ENCODE measurements around the gene FAH.

The FAH gene

DNA sequence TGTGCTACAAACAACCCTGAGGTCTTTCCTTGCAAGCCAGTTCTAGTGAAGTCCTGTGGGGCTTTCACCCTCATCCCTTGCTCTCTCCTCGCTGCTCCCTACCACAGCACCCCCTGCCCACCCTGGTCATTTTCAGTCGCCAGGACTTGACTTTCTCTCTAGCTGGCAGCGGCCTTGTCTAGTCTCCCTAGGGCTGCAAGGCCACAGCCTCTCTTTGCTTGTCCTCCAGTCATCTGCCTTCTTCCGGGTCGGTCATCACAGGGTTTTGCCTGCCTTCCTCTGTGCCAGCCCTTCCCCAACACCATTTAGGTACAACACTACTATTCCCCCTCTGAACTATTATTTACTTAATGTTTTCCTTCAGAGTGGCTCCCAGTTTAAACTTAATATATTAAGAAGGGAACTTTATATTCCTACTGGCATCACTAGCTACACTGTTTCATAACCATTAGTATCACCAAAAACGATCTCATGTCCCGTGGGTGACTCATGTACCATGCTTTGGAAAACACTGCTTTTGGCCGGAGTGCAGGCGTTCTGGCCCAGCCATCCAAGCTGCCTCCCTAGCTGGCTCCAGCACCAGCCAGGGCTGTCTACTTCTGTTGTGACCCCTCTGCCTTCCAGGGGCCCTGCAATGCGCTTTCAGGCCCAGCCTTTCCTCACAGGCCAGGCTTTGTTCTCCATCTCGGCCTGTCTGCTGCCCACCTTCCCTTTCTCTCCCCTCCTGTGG lies 21.4 kb downstream of the FAH start:
- no peak overlapping the region for H3K4me3 ChIP-seq (ENCODE audit: low read depth, low read length)
- in situ Hi-C loops (cut with HindIII; ENCODE audit: low sequenced_read_pairs), result no loop called here
- TF ChIP-seq CTCF (IDR thresholded peaks at IDR 0.05; ENCODE audit: low read depth, low read length, missing control alignments), result no peak
- DNase-seq (ENCODE audit: low read depth), result no peak

GRCh38 chr15:80175436-80175835 lies 22.6 kb downstream of the FAH start:
- no peak overlapping the region for H3K4me3 ChIP-seq (ENCODE audit: low read depth, low read length)
- in situ Hi-C loops (cut with HindIII; ENCODE audit: low sequenced_read_pairs), result no loop called here
- no peak for TF ChIP-seq CTCF (IDR thresholded peaks at IDR 0.05; ENCODE audit: low read depth, low read length, missing control alignments)
- DNase-seq (ENCODE audit: low read depth), result no peak

DNA sequence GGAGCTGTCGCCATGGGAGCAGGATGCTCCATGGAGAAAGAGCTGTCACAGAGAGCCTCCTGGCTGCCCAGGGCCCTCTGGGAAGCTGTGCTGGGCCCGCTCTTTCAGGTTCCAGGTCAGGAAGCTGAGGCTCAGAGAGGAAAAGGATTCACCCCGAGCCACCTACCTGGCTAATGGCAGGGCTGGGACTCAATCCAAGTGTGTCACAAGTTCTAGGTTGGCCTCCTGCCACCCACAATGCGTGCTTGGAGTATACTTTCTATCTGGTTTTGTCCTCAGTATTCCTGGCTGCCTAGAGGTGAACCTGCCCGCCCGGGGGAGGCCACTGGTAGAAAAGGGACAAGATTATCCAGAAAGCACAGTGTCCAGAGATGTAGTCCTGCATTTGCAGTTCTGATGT lies 23.6 kb downstream of the FAH start:
- no peak overlapping the region for H3K4me3 ChIP-seq (ENCODE audit: low read depth, low read length)
- in situ Hi-C loops (cut with HindIII; ENCODE audit: low sequenced_read_pairs), result no loop called here
- no peak for DNase-seq (ENCODE audit: low read depth)
- no peak for TF ChIP-seq CTCF (IDR thresholded peaks at IDR 0.05; ENCODE audit: low read depth, low read length, missing control alignments)

GRCh38 chr15:80177156-80177555 lies 24.4 kb downstream of the FAH start:
- in situ Hi-C loops (cut with HindIII; ENCODE audit: low sequenced_read_pairs), result no loop called here
- no peak for TF ChIP-seq CTCF (IDR thresholded peaks at IDR 0.05; ENCODE audit: low read depth, low read length, missing control alignments)
- no peak overlapping the region for H3K4me3 ChIP-seq (ENCODE audit: low read depth, low read length)
- DNase-seq (ENCODE audit: low read depth), result no peak

- no peak for TF ChIP-seq CTCF (IDR thresholded peaks at IDR 0.05; ENCODE audit: low read depth, low read length, missing control alignments)
- H3K4me3 ChIP-seq (ENCODE audit: low read depth, low read length), result no peak overlapping the region
- peak; percentile 84 for DNase-seq (ENCODE audit: low read depth)
- in situ Hi-C loops (cut with HindIII; ENCODE audit: low sequenced_read_pairs), result no loop called here
Observed at GRCh38 chr15:80179025-80179759, 26.4 kb downstream of the FAH start.

DNA sequence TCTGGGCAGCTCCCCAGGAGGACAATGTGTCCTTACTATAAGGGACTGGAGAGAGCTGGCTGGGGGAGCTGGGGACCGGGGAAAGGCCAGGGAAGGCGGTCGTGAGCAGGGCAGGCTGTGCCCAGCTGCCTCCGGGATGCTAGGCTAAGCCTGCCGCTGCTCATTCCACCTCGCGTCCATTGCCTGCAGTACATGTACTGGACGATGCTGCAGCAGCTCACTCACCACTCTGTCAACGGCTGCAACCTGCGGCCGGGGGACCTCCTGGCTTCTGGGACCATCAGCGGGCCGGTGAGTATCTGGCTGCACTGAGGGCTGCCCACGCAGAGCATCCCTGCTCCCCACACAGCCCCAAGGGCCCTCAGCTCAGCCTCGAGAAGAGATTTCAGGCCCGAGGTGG lies 27.1 kb downstream of the FAH start:
- no peak overlapping the region for H3K4me3 ChIP-seq (ENCODE audit: low read depth, low read length)
- no peak for TF ChIP-seq CTCF (IDR thresholded peaks at IDR 0.05; ENCODE audit: low read depth, low read length, missing control alignments)
- in situ Hi-C loops (cut with HindIII; ENCODE audit: low sequenced_read_pairs), result no loop called here
- DNase-seq (ENCODE audit: low read depth), result no peak

Measured in astrocyte of the cerebellum (primary cell).